ENCODE data around the gene GTF3C1.

GRCh38 chr16:27491894-27492587 lies 57.7 kb downstream of the GTF3C1 start:
- TF ChIP-seq CTCF (IDR thresholded peaks at IDR 0.05) (no peak), POLR2A (IDR thresholded peaks at IDR 0.05) (no peak)

Measured in thyroid gland (tissue), 4 donors.